Measurements from ENCODE around the gene LY6G5C.
"Not testable (repeated sequence)": the region's sequence is repeated elsewhere in the genome, so short reads cannot be mapped to it uniquely, and the experiment has no call there.

Gene LY6G5C

DNA sequence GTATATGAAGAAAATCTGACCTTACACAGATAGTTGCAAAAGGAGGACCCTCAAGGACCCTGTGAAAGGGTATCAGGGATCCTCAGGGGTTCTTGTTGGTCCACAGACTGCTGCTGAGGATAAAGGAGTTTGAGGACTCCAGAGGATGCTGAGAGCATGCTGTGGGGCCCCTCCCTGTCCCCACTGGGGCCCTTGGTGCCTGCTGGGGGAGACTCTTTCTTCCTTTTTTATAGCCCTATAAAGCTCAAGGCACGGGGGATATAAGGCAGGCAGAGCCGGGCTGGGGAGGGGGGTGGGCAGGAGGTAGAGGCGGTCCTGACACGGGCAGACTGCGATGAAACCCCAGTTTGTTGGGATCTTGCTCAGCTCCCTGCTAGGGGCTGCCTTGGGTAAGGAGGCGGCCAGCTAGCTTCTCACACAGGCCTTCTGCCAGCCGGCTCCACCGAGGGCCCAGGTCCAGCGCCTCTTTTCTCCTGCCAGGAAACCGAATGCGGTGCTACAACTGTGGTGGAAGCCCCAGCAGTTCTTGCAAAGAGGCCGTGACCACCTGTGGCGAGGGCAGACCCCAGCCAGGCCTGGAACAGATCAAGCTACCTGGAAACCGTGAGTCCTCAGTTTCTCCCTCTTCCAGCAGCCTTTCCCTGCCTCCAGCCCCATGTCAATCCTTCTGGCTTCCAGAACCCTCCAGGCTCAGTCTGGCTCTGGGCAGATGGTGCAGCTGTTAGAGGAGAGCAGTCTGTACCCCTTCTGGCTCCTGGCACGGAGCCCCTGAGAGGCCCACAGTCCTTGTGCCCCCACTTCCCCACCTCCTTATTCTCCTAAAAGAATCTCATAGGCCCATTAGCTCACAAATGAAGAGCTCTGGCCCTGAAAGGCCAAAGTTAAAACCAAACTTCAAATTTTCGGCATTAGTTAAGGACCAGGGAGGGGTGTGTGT, 34.4 kb upstream of the LY6G5C start, which contains the start of gene LY6G6D:
Gene LY6G6D (plus strand): TSS at position 327 of the 937 bp plus-strand sequence. CDS start 8 bp downstream, at position 335.
- no peak for DNase-seq

DNA sequence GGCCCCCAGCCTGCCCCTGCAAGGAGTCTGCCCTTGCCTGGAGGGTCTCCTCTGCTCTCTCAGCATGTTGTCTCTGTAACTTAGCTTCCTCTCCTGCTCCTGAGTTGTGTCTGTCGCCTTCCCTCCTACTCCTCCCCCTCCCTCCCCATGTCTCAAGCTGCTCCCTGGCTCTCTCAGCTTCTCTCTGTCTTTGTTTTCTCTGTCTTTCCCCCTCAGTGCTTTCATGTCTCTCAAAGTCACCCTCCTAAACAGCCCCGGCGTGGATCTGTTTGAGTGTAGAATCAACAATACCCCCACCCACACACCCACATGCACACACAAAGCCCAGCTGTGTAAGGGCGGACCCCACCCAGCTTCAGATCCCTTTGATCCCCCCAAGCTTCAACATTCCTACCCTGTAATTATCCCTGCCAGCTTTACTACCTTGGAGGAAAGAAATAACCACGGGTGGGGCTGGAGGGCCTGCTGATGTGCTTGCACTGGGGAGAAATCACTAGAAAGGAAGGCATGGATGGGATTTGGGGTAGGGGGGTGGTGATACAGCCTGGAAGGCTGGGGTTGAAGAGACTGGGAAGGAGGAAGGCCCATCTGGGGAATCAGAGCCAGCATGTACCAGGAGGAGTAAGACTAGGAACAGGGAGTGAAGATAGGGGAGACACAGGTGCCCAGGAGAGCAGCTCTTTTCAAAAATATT, 33.3 kb upstream of the LY6G5C start:
- DNase-seq: no peak

DNA sequence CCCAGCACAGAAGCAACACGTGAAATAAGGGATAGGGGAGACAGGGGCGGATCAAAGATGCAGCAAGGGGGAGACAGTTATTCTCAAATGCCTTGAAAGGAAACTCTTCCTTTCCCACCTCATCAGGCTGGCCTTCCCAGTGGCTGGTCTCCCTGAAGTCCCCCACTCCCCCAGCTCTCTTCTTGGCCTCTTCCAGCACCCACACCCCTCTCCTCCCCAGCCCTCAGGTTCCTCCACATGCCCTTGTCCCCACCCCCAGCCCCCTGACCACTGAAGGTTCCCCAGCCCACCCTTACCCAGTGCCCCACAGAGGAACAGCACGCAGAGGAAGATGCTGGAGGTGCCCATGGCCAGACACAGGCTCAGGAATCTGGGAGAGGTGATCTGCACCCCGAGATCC, 32.6 kb upstream of the LY6G5C start:
- DNase-seq: no peak

DNA sequence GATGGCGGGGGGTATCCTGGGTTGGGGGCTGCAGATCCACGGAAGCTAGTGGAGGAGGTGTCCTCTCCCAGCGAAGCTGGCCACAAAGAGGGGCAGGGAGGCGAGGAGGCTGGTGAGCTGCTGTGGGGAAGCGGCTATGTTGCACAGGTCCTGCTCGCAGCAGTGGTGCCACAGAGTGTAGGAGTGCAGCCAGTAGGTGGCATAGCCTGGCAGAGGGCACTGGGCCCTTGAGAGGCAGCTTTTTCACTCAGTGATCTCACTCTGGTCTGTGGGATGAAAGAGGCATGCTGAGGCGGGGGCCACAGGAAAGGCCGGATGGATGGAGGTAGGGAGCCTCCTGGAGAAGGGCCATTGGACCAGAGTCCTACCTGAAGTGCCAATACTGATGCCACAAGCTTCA, 31.4 kb upstream of the LY6G5C start:
- DNase-seq: no peak

DNA sequence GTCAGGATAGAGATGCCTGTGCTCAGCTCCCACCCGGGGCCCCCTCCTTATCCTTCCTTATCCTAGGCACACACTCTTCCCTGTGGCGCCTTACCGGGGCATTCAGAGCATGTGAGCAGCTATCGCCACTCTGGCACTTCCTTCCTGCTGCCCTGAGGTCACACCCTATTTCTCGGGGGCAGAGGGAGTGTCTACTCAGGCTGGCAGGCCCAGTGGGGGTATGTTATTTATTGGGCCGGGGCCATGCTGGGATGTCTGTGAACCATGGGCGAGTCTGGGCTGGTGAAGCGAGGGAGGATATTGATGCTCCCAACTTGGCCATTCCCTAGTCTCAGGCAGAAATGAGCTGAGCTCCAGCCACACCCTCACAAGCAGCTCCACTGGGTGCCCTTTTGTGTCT, 30.4 kb upstream of the LY6G5C start:
- DNase-seq: no peak

DNA sequence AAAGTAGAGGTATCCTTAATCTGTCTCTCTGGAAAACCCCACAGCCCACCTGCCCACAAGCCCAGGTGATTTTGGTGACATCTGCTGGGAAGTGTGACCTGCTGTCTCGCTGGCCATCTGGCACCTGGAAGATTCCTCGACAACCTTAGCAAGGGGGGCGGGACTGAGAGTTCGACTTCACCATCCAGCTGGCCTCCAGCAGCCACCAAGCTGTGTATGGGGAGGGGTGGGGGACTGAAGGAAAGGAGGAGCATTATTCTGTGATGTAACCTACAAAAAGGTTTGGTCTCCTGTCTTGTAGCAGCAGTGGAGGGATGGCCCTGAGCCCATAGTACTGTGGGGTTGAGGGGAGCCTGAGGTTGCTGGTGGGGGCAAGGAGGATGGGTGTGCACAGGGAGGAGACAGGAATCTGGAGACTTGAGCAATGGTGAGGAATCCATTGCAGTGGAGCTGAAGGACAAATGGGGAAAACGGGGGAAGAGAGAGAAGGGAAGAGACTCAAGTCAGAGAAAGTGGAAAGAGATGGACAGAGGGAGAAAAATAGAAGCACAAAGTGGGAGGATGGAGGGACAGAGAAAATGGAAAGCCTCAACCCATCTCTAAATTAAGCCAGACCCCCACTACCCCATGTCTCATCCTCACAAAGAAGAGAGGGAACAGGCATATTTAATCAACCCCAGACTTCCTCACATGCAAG, 29.8 kb upstream of the LY6G5C start:
- DNase-seq: no peak

DNA sequence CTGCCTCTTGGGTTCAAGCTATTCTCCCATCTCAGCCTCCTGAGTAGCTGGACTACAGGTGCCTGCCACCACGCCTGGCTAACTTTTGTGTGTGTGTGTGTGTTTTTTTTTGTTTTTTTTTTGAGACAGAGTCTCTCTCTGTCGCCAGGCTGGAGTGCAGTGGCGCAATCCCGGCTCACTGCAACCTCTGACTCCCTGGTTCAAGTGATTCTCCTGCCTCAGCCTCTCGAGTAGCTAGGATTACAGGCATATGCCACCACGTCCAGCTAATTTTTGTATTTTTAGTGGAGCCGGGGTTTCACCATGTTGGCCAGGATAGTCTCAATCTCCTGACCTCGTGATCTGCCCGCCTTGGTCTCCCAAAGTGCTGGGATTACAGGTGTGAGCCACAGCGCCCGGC, 28.3 kb upstream of the LY6G5C start:
- not testable (repeated sequence) for DNase-seq

DNA sequence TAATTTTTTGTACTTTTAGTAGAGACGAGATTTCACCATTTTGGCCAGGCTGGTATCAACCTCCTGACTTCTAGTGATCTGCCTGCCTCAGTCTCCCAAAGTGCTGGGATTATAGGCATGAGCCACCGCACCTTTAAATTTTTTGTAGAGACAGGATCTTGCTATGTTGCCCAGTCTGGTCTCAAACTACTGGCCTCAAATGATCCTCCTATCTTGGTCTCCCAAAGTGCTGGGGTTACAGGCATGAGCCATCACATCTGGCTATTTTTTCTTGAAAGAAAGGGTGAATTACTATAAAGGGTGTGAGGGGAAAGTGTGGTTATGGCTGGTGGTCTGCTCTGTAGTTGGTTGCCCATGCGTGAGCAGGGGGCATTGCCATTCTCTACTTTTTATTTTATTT, 27.4 kb upstream of the LY6G5C start:
- no peak for DNase-seq

DNA sequence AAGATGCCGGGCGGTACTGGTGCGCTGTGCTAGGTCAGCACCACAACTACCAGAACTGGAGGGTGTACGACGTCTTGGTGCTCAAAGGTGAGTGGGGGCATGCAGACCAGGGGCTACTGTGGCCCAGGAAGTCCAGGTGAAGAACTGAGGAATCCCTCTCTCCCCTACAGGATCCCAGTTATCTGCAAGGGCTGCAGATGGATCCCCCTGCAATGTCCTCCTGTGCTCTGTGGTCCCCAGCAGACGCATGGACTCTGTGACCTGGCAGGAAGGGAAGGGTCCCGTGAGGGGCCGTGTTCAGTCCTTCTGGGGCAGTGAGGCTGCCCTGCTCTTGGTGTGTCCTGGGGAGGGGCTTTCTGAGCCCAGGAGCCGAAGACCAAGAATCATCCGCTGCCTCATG, 26.8 kb upstream of the LY6G5C start:
- no peak for DNase-seq

DNA sequence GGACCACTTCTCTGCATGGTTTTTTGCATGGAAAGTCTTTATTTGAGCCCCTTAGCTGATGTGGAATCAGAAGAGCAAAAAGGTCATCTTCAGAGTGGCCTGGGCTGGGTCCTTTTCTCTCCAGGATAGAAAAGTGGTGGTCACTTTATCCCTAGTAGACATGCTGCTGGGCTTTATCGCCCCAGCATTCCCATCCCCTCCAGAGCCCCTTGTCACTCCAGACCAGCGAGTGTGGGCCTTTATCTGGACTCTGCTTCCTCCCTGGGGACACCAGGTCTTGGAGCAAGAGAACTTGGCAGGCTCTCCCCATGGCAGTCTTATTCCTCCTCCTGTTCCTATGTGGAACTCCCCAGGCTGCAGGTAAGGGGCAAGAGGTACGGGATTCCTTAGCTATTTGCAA, 25.7 kb upstream of the LY6G5C start, which contains the start of gene LY6G6F:
Gene LY6G6F (plus strand): TSS at position 268 of the 400 bp plus-strand sequence. CDS start 41 bp downstream, at position 309.
- no peak for DNase-seq

DNA sequence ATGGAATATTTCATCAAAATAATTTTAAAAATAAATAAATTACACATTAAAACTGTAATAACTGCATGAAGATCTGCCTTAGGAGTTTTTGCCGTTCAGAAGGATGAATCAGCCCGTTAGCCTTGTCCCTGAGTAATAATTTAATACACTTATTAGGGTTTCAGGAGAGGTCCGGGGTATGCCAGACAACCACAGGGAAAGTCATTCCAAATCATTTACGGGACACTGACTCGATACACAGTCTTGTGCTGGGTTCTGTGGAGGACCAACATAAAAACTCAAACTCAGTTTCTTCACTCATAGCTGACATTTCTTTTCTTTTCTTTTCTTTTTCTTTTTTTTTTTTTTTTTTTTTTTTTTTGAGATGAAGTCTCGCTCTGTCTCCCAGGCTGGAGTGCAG, 25.1 kb upstream of the LY6G5C start:
- DNase-seq: no peak

DNA sequence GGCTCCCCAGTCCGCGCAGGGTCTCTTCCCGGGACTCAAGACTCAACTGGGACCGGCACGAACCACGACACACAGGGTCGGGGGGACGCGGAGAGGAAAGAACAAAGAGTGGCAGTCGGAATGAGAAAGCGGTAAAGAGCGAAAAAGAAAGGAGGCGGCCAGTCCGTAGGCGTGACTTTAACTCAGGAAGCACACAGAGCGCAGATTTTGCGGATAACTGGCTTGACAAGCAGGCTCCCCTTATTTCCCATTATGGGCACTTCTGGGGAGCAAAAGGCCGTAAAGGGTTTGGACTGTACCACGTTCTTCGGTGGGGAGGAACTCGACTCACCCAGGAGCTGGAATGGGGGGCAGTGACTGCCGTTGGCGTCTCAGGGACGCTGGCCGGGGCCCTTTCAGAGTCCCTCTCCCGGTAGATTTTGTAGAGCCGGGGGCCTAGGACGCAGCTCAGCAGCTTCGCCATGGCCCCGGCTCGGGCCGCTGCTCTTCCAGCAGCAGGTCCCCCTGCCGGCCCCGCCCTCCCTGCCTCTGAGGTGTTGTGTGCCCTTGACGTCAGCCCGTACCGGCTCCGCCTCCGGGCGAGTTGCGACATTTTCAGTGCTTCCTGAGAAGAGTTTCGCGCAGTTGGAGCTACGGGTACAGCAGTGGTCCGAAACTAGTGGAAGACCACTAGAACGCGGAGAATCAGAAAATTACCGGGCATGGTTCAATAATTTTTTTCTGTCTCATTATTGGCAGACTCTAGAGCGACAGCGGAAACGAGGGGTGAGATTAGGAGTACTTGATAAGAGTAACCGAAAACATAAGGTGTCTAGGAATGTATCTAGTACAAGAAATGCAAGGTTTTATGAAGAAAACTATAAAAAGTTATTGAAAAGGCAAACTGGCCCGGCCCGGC, 22.2 kb upstream of the LY6G5C start, which contains the start of gene ABHD16A:
Gene ABHD16A (minus strand): TSS at position 506 of the 898 bp plus-strand sequence. CDS start 43 bp downstream, at position 463.
- peak; percentile 99 for DNase-seq

DNA sequence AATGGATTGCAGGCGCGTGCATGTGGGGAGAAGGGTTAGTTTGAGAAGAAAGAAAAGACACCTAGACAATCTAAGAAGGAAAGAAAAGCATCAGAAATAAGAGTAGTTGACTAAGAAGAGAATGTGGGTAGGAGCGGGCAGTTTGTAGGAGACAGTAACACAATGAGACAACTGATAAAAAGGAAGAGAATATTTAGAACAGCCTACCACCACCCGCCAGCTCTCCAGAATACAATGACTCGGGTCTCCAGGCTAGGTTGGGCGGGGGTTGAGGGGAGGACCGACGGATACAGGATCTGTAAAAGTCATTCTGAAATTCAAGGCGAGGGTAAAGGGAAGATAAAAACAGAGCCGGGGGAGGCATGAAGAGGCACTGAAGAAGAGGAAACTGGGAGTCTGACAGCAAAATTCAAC, 21.5 kb upstream of the LY6G5C start:
- no peak for DNase-seq

DNA sequence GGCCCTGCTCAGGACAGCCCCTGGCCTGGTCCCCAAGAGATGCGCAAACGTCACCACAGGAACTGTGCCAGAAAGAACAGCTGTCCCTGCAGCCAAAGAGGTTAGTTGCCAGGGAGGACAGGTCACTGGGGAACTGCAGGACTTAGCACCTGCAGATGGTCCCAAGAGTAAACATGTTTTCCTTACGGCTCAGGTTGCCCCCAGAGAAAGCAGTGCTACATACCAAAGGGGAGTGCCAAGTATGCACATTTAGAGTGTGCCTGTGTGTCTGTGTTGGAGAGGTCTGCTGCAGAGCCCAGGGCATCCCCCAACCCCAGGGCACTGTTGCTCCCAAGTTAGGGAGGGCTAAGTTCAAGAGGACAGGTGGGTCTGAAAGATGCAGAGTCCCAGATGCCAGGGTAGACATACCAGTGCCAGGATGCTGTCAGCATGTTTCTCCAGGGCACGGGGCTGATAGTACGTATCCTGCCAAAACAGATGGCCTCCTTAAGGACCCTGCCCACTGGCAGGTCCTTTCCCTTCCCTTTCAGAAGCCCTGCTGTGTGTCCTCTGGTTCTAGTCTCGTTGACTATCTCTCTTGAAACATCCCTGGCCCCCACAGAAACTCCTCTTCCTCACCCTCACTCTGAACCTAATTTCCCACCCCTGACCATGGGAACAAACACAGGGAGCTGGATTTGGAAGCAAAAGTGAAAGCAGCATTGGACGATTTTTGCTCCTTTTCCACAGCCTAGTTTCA, 21.0 kb upstream of the LY6G5C start:
- DNase-seq: no peak

DNA sequence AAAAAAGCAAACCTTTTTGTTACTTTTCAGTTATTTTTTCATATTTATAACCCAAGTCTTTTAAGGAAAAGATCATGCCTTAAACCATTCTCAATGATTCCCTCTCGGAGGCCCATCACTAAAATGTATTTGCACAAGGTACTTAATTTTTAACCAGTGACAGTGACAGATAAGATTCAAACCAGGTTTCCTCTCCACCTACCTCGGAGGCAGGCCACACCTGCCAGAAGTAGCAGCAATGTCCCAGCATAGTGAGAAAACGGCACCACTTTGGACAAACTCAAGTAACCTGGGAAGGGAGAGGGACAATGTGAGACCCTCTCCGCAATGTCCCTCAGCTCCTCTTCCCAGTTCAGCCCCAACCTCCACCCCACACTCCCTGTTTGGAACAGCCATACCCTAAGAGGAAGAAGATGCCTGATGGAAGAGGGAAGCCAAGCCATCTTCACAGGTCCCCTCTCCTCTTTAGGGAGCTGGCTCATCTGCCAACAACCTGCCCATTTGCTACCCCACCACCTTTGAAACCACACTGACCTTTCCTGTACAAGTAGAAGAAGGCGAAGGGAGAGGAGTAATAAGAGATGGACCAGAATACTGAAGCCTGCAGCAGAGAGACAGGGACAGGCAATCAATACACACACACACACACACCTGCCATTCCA, 20.0 kb upstream of the LY6G5C start:
- DNase-seq: no peak

DNA sequence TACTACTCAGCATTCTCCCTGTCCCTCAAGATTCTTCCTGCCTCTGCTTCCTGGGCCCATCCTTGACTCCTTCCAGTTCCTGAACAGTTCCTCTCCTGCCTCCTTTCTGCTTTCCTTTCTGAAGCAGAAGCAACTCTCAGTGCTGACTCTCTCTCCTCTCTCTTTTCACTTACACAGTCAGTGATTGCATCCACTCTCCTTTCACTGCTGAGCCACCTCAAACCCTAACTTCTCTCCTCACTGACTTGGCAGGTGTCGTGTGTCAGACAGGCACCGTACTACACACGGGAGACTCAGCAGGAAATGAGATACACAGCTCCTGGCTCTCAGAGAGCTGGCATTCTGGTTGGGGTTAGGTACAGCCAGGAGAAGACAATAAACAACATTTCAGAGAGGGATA, 16.7 kb upstream of the LY6G5C start:
- DNase-seq: no peak

DNA sequence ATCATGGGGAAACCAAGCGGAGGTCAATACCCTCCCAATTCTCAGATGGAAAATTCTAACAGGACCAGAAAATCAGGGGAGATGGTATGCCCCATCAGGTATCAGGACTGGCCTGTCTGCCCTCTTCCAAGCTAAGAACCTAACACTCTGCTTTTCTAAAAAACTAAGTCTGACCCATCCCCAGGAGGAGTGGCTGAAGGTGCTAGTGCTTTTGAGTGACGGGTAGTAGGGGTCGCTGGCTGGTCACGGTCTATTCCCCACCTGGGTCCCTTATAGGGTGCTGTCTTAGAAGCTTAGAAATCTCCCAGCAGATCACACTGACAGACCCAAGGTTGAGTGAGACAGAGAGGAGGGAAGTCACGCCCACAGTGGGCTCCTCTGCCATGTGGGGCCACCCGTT, 12.7 kb upstream of the LY6G5C start:
- DNase-seq: no peak

DNA sequence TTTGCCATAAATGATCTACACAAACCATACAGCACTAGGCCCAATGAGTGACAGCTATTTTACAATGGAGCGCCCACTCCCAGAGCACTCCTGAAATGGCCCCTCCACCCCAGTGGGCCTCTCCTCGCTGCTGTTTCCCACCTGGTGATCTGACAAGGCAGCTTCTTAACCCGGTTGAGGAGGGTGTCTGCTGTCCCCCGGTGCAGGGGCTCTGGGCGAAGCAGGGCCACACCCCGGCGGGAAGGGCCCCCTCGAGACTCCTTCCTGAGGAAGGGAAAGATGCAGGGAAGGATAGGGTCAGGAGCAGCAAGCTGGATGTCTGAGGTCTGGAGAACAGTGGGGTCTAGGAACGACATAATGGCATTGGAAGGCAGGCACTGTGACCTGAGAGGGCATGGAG, 12.0 kb upstream of the LY6G5C start:
- DNase-seq: no peak

DNA sequence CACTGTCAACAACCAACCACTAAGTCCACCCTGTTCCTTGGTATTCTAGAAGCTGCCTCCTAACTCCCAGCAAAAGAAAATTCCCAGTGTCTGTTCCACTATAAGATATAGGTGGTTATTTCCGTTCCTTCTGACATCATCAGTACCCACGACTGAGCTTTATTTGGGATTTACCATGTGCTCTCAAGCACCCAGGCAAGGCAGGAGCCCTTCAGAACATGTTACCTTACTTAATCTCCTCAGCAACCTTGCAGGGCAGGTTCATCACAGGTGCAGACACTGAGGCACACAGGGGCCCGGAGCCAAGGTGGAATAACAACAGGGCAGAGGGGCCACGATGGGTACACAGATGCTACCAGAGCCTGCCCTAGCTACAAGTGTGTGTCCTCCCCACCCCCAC, 11.5 kb upstream of the LY6G5C start:
- no peak for DNase-seq

DNA sequence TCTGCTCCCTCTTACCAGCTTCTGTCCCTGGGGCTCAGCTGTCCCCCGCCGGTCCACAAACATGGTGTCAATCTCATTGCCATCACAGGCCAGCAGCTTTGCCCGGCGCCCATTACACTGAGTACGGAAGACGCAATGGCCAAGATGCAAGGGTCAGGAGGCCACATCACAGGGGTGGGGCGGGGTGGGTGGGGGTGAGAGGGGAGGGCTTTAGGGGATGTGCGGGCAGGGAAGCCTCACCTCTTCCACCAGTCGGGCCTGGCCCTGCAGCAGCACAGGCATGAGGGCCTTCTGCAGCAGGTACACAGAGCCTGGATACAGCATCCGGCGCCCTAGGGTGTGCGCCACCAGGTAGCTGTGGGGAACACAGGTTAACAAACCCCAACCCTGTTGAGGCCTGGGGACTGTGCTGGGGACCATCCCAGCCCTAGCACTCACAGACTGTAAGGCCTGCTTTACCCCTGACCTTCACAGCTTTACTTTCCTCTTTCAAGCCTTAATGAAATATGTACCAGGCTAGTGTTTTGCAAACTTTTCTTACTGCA, 10.8 kb upstream of the LY6G5C start:
- DNase-seq: no peak

Measured in fibroblast of skin of abdomen (primary cell).